ENCODE results near the gene PCP4L1.

DNA sequence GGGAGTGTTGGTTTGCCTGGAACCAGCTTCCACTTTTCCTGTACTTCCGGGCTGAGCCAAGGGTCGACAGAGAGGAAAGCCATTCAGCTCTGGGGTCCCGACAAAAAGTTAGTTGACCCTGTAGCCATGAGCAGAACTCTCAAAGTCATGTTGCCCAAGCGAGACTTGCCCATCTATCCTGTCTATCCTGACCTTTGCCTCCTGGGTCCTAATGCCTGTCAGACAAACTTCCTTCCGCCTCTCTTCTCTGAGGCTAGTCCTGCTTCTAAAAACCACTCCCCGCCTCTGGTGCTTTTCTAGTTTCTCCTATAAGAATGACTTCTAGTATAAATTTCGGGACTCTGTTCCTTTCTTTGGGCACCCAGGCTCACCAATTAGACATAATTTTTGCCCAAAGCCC is 7.7 kb upstream of the PCP4L1 start:
- TF ChIP-seq EP300 (IDR thresholded peaks at IDR 0.05) (no peak), POLR2A (IDR thresholded peaks at IDR 0.05) (no peak)
- TF ChIP-seq, protein P1, sequence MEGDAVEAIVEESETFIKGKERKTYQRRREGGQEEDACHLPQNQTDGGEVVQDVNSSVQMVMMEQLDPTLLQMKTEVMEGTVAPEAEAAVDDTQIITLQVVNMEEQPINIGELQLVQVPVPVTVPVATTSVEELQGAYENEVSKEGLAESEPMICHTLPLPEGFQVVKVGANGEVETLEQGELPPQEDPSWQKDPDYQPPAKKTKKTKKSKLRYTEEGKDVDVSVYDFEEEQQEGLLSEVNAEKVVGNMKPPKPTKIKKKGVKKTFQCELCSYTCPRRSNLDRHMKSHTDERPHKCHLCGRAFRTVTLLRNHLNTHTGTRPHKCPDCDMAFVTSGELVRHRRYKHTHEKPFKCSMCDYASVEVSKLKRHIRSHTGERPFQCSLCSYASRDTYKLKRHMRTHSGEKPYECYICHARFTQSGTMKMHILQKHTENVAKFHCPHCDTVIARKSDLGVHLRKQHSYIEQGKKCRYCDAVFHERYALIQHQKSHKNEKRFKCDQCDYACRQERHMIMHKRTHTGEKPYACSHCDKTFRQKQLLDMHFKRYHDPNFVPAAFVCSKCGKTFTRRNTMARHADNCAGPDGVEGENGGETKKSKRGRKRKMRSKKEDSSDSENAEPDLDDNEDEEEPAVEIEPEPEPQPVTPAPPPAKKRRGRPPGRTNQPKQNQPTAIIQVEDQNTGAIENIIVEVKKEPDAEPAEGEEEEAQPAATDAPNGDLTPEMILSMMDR (IDR thresholded peaks at IDR 0.05): no peak

All from ovary (tissue), 3 donors.